Transverse colon (tissue), 4 donors: ENCODE data around the gene IFT88. TPM values are rescaled to one million over a fixed set of nuclear protein-coding genes. Genes with fewer than 3 reads are reported as not detected.

Source experiments
- DNase-seq: peaks from one replicate; pipeline ENCODE4 v3.0.0-alpha.2; 2019
- H3K27ac ChIP-seq, 4 donors: fragments of 200-600 bp; sonication (generic); 2 replicates each; pipeline ENCODE4 v1.5.1; 2016 to 2018; ENCODE audit warnings: inconsistent platforms in 4 of 4
- H3K27me3 ChIP-seq: fragments of 200-600 bp; sonication (generic); 2 replicates; pipeline ENCODE4 v1.5.1; 2017; ENCODE audit warnings: inconsistent platforms
- H3K36me3 ChIP-seq, 4 donors: fragments of 200-600 bp; sonication (generic); 2 replicates each; pipeline ENCODE4 v1.5.1; 2017 to 2019; ENCODE audit warnings: inconsistent platforms in 4 of 4
- H3K4me1 ChIP-seq, 4 donors: fragments of 200-600 bp; sonication (generic); 2 replicates each; pipeline ENCODE4 v1.5.1; 2017 to 2020; ENCODE audit warnings: inconsistent platforms in 4 of 4
- H3K4me3 ChIP-seq, 4 donors: fragments of 200-600 bp; sonication (generic); 1 replicate in 1 of 4; 2 replicates in 3 of 4; pipeline versions ENCODE4 v1.5.1 to v1.6.1; 2017 to 2019; ENCODE audit warnings: inconsistent platforms in 4 of 4
- H3K9me3 ChIP-seq, 2 donors: fragments of 200-600 bp; sonication (generic); 2 replicates each; pipeline ENCODE4 v1.5.1; 2017 to 2019; ENCODE audit warnings: inconsistent platforms in 2 of 2
- EP300 ChIP-seq: sonication (generic); formaldehyde crosslinking; IDR thresholded peaks from one replicate; pipeline ENCODE4 v1.6.1; 2017; ENCODE audit warnings: antibody characterized with exemption, low read depth
- POLR2A ChIP-seq: fragments of 450-650 bp; IDR thresholded peaks from one replicate; pipeline ENCODE4 v1.6.1; 2016; ENCODE audit warnings: antibody characterized with exemption, mild to moderate bottlenecking, moderate library complexity
- POLR2AphosphoS5 ChIP-seq, 3 donors: sonication (generic); formaldehyde crosslinking; IDR thresholded peaks; one replicate each; pipeline ENCODE4 v1.6.1; 2016; ENCODE audit warnings: antibody characterized with exemption in 3 of 3
- WGBS, 2 donors: methylation state at CpG; one replicate each; pipeline ENCODE4 v1.1.5; 2018; ENCODE audit warnings: low coverage in 1 of 2; 5-methylcytosine and 5-hydroxymethylcytosine counted together
- in situ Hi-C, 4 donors: fragments of 200-750 bp; cut with MboI; loops; one replicate each; pipeline versions ENCODE4 v1.15.0 to v1.15.1; 2017; ENCODE audit warnings: low sequenced_read_pairs in 3 of 4, low pct_ligation_motif_present in 1 of 4, low pct_unique_long_range_greater_than_20kb in 1 of 4
- intact Hi-C: fragments of 100-400 bp; cut with DNase I; formaldehyde crosslinking; loops from one replicate; pipeline ENCODE4 v1.15.1; 2023; ENCODE audit warnings: low total_unique reads
- total RNA-seq, 4 donors: library from RNA; depleted of rRNA; stranded (reverse); fragments of >200 nt; gene quantifications; one replicate each; pipeline ENCODE4 v1.1.0, GENCODE V29; 2016
- TF ChIP-seq, protein P1 (sequence below), 5 experiments: fragments of 200-600 bp in 3 of 5; fragments of 450-650 bp in 2 of 5; sonication (generic) in 3 of 5; IDR thresholded peaks; 1 replicate in 2 of 5; 2 replicates in 3 of 5; pipeline ENCODE4 v1.5.1; 2016 to 2017; ENCODE audit warnings: antibody characterized with exemption in 5 of 5, inconsistent platforms in 3 of 5, mild to moderate bottlenecking in 2 of 5, moderate library complexity in 1 of 5

The IFT88 gene, protein sequence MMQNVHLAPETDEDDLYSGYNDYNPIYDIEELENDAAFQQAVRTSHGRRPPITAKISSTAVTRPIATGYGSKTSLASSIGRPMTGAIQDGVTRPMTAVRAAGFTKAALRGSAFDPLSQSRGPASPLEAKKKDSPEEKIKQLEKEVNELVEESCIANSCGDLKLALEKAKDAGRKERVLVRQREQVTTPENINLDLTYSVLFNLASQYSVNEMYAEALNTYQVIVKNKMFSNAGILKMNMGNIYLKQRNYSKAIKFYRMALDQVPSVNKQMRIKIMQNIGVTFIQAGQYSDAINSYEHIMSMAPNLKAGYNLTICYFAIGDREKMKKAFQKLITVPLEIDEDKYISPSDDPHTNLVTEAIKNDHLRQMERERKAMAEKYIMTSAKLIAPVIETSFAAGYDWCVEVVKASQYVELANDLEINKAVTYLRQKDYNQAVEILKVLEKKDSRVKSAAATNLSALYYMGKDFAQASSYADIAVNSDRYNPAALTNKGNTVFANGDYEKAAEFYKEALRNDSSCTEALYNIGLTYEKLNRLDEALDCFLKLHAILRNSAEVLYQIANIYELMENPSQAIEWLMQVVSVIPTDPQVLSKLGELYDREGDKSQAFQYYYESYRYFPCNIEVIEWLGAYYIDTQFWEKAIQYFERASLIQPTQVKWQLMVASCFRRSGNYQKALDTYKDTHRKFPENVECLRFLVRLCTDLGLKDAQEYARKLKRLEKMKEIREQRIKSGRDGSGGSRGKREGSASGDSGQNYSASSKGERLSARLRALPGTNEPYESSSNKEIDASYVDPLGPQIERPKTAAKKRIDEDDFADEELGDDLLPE
- 10 to 100 TPM in 3 of 4 donors, 1 to 10 TPM in 1; 3.4 to 22.9 (median 16.6) TPM for total RNA-seq

DNA sequence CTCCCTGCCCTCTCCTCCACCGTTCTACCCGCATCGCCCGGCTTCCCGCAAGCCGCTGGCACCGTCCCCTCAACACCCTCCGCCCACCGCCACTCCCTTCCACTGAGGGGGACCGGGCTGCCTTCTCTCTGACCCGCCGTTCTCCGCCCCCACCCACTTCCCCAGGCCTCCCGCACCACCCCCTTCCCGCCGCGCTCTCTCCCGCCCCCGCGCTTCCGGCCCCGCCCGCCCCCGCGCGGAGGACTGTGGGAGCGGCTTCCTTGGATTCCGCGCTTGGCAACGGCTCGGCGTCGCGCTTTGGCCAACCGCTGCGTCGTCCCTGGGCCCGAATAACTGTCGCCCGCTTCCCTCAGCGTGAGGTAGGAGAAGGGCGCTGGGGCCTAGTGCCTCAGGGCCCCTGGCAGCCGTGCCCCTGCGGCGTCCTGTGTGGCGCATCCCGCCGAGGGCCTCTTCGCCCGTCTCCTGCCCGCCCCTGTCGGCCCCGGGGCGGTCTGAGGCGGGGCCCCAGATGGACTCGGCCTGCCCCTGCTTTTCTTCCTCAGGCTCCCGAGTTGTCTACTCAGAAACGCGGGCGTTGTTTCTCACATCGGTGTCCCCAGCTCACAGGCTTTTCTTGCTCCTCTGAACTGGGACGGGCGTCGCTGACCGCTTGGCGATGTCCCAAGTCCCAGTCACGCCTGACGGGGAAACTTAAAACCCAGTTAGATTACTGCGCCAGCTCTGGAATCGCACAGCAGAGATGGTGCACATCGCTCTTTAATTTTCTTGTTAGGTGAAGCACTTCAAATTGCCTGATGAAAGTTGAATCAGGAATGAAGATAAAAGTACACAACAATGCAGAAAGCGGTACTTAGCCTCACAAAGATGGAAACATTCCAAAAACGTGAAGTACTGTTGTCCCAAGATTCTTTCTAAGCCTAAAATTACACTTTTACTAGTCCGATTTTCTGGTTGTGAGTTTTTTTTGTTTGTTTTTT is at the start of gene IFT88:
Gene IFT88 (plus strand): TSS at position 260 of the 977 bp plus-strand sequence. CDS start 7,229 bp downstream, outside the sequence.
- peak; percentile 92 for DNase-seq
- Histone ChIP-seq H3K4me3 (peak within 1 kb of the TSS; percentile 56 to 68 (median 64)), H3K27me3 (no peaks in the 10 kb centered on the region), H3K27ac (peak within 1 kb of the TSS; percentile 93 to 97 (median 97)), H3K36me3 (no peaks in the 10 kb centered on the region), H3K4me1 (peaks cover 0 to 16% (median 9%) of the 10 kb centered on the region in 4 donors), H3K9me3 (peaks cover 0 to 5% of the 10 kb centered on the region in 2 donors)
- intact Hi-C loops (no loop called here), in situ Hi-C loops (no loop called here)
- TF ChIP-seq POLR2AphosphoS5 (IDR thresholded peaks at IDR 0.05) (peak; percentile 45 to 85 (median 82)), POLR2A (peak; percentile 81), EP300 (no peak)
- TF ChIP-seq, protein P1, sequence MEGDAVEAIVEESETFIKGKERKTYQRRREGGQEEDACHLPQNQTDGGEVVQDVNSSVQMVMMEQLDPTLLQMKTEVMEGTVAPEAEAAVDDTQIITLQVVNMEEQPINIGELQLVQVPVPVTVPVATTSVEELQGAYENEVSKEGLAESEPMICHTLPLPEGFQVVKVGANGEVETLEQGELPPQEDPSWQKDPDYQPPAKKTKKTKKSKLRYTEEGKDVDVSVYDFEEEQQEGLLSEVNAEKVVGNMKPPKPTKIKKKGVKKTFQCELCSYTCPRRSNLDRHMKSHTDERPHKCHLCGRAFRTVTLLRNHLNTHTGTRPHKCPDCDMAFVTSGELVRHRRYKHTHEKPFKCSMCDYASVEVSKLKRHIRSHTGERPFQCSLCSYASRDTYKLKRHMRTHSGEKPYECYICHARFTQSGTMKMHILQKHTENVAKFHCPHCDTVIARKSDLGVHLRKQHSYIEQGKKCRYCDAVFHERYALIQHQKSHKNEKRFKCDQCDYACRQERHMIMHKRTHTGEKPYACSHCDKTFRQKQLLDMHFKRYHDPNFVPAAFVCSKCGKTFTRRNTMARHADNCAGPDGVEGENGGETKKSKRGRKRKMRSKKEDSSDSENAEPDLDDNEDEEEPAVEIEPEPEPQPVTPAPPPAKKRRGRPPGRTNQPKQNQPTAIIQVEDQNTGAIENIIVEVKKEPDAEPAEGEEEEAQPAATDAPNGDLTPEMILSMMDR (IDR thresholded peaks at IDR 0.05) = peak in 2 of 5 experiments; percentile 8 to 43
- 0 to 1% methylated on average over 4 to 46 of the region's 74 CpGs for WGBS, 2 donors

DNA sequence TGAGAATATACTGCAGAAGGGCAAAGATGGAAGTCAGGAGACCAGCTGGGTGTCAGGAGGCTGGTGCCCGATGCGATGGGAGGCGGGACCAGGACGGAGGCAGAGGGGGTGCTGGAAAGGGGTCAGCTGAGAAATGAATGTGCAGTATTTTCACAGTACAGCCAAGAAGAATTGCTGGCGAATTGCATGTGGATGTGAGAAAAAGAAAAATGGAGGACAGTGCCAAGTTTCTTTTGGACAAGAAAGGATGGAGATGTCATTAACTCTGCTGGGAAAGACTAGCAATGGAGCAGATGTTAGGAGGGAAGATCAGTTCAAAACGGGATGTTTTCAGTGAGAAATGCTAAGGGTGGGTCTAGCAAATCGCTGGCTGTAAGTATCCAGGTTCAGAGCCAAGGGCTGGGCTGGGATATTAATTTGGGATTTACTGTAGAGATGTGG is 48.3 kb upstream of the IFT88 start:
- Histone ChIP-seq H3K27ac (no peak overlapping the region), H3K36me3 (no peaks in the 10 kb centered on the region), H3K4me1 (peaks cover 0 to 9% (median 3%) of the 10 kb centered on the region in 4 donors), H3K9me3 (no peaks in the 10 kb centered on the region), H3K27me3 (no peaks in the 10 kb centered on the region), H3K4me3 (no peak overlapping the region)
- DNase-seq = no peak
- in situ Hi-C loops = loop anchor here in 1 of 4 donors (25.0 kb wide), 1 partner anchor 169 kb away; no protein-coding TSS in a partner anchor
- 85% methylated on average over 5 to 7 of the region's 7 CpGs for WGBS, 2 donors
- intact Hi-C loops = no loop called here
- TF ChIP-seq, protein P1 (IDR thresholded peaks at IDR 0.05) = no peak
- TF ChIP-seq POLR2A (no peak), POLR2AphosphoS5 (IDR thresholded peaks at IDR 0.05) (no peak), EP300 (no peak)

DNA sequence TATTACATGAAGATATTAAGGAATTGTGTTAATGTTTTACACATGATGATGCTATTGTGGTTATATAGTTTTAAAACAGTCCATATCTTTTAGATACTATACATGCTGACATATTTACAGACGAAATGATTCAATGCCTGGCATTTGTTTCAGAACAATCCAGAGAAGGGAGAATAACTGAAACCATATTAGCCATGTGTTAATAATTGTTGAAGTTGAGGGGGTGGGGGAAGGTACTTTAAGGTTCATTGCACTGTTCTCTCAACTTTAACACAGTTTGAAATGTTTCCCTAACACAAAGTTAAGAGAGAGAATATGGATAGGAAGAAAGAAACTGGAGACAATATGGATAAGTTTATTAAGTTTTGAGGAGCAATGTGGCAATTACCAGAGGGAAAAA is 47.1 kb upstream of the IFT88 start:
- in situ Hi-C loops (loop anchor here in 1 of 4 donors (25.0 kb wide), 1 partner anchor 167 kb away; no protein-coding TSS in a partner anchor), intact Hi-C loops (no loop called here)
- Histone ChIP-seq H3K27ac (no peak overlapping the region), H3K4me3 (no peak overlapping the region), H3K27me3 (no peaks in the 10 kb centered on the region), H3K36me3 (no peaks in the 10 kb centered on the region), H3K9me3 (no peaks in the 10 kb centered on the region), H3K4me1 (peaks cover 2 to 21% (median 14%) of the 10 kb centered on the region in 4 donors)
- DNase-seq = no peak
- 62 to 65% methylated on average over 1 of the region's 1 CpG for WGBS, 2 donors
- TF ChIP-seq POLR2AphosphoS5 (IDR thresholded peaks at IDR 0.05) (no peak), EP300 (no peak), POLR2A (no peak)
- TF ChIP-seq, protein P1 (IDR thresholded peaks at IDR 0.05) = no peak
